Measurements from ENCODE around the gene CHL1.

DNA sequence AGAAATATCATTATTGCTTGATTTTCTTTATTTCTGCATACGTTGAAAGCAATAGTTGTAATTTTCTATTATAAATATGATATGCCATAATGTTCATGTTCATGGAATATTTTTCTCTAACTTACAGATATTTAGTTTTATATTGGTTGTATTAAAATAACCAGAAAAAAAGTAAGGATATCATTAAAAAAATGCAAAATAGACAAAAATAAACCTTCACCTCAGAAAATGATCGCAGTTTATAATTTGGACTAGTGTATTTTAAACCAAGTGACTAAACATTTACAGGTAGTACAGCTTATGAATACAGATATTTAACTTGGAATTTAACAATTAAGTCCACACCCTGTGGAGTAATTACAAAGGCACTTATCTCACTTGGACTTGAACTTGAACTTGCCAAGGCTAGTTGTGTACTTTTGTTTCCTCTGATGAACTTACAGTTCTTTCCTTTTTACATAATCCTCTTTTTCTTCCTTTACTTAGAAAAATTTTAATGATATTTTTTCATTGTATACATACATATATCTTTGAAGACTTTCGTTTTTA is 156.7 kb downstream of the CHL1 start:
- TF ChIP-seq, protein P1, sequence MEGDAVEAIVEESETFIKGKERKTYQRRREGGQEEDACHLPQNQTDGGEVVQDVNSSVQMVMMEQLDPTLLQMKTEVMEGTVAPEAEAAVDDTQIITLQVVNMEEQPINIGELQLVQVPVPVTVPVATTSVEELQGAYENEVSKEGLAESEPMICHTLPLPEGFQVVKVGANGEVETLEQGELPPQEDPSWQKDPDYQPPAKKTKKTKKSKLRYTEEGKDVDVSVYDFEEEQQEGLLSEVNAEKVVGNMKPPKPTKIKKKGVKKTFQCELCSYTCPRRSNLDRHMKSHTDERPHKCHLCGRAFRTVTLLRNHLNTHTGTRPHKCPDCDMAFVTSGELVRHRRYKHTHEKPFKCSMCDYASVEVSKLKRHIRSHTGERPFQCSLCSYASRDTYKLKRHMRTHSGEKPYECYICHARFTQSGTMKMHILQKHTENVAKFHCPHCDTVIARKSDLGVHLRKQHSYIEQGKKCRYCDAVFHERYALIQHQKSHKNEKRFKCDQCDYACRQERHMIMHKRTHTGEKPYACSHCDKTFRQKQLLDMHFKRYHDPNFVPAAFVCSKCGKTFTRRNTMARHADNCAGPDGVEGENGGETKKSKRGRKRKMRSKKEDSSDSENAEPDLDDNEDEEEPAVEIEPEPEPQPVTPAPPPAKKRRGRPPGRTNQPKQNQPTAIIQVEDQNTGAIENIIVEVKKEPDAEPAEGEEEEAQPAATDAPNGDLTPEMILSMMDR (IDR thresholded peaks at IDR 0.05), result no peak
- TF ChIP-seq POLR2A (IDR thresholded peaks at IDR 0.05), result no peak

All from body of pancreas (tissue), 4 donors.